Body of pancreas (tissue), 4 donors: ENCODE results near the gene OR10A5.

ENCODE experiments used
- CTCF ChIP-seq, 7 experiments: fragments of 450-650 bp in 4 of 7; fragments of 200-600 bp in 3 of 7; sonication (generic) in 3 of 7; IDR thresholded peaks; one replicate each; pipeline ENCODE4 v1.5.1; 2016 to 2019; ENCODE audit warnings: antibody characterized with exemption in 7 of 7
- POLR2A ChIP-seq, 3 donors: fragments of 450-650 bp; IDR thresholded peaks; one replicate each; pipeline ENCODE4 v1.6.1; 2016; ENCODE audit warnings: antibody characterized with exemption in 3 of 3, mild to moderate bottlenecking in 2 of 3

GRCh38 chr11:6862961-6863360 lies 17.5 kb downstream of the OR10A5 start, which contains the start of gene OR10A2:
- TF ChIP-seq POLR2A (IDR thresholded peaks at IDR 0.05) (no peak), CTCF (IDR thresholded peaks at IDR 0.05) (no peak)
